ENCODE results near the gene TTYH3.
"Not testable (repeated sequence)": the region's sequence is repeated elsewhere in the genome, so short reads cannot be mapped to it uniquely, and the experiment has no call there.

The TTYH3 gene

GRCh38 chr7:2603044-2603965, 28.5 kb upstream of the TTYH3 start:
- no peak for DNase-seq

DNA sequence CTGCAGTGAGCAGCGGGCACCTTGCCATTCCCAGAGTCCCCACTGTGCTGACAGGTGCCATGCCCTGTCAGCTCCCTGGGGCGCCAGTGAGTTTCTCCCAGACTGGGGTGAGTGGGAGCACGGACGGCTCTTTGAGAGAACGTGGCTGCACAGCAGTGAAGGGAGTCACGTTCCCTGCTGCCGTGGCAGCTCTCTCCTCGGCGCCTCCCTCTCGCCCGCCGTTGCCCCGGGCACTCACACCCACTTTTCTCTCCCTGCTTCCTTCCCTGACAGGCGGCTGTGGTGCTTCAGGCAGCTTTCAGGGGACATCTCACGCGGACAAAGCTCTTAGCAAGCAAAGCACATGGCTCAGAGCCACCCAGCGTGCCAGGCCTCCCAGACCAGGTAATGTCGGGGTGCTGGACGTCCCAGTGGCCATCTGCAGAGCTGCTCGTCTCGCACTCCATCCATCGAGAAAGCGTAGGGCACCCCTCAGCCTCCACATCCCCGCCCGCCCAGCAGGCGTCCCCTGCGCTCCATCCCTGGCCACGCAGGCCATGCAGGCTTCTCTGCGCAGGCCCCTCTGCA, 27.1 kb upstream of the TTYH3 start:
- no peak for DNase-seq

DNA sequence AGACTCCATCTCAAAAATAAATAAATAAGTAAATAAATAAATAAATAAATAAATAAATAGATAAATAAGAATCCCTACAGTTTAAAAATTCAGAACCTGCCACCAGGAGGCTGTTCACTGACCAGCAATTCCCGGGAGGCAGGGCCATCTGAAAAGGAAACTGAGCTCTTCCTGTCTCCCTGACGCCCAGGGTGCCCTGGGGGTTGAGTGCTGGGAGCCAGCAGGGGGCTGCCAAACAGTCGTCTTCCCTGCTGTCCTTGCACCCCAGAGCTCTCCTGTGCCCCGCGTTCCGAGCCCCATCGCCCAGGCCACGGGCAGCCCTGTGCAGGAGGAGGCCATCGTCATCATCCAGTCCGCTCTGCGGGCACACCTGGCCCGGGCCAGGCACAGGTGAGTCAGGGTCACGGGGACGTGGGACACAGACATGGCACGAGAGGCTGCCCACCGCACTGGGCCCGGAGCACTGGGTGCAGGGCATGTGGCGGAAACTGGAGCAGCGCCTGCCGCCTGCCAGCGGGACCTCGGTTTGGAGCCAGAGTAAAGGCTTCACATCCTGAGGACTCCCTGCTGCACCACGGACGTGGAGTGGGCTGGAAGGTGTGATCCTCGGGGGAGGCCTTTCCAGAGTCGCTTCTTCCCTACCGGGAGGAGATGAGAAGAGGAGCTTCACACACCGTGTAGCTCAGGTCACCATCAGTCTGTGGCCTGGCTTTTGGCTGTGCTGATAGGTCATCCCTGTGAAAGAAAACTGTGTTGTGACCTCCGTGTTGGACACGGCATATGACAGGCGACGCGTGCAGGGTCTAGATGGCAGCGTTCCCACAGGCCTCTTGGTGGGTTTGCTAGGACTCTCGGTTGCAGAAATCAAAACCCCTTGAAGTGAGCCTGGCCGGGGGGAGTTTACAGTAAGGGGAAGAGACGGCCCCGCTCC, 25.9 kb upstream of the TTYH3 start:
- DNase-seq, result no peak

GRCh38 chr7:2606539-2606936, 25.2 kb upstream of the TTYH3 start:
- DNase-seq, result no peak

DNA sequence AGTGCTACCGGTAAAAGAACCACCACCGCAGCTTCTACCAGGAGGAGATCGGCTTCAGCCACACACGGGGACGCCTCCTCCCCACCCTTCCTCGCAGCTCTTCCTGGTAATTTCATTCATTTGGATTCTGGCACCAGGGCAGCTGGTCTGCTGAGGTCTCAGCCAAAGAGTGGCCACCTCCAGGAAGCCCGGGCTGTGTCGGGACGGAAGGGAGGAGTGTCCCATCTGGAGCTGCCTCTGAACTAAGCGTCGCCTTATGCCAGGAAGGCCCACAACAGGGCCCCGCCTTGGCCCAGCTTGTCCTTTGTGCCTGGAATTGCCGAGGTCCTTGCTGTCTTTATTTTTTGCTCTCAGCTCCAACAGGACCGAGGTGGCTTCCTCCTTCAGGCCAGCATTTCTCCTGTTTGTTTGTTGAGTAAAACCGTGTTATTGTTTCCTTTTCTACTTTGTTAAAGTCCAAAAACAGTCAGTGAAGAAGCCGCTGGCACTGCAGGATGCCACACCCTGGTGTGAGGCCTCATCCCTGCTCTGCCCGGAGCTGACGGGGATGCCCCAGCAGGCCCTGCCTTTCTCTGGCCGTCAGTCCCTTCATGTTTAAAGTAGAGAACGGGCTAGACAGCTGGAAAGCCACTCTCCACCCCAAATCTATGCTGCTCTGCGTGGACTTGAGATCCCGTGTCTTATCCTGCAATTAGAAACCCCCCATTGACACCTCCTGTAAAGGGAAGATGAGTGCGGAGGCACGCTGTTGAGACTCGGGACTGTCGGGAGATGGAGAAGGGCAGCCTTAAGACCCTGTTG, 24.5 kb upstream of the TTYH3 start:
- DNase-seq, result no peak

DNA sequence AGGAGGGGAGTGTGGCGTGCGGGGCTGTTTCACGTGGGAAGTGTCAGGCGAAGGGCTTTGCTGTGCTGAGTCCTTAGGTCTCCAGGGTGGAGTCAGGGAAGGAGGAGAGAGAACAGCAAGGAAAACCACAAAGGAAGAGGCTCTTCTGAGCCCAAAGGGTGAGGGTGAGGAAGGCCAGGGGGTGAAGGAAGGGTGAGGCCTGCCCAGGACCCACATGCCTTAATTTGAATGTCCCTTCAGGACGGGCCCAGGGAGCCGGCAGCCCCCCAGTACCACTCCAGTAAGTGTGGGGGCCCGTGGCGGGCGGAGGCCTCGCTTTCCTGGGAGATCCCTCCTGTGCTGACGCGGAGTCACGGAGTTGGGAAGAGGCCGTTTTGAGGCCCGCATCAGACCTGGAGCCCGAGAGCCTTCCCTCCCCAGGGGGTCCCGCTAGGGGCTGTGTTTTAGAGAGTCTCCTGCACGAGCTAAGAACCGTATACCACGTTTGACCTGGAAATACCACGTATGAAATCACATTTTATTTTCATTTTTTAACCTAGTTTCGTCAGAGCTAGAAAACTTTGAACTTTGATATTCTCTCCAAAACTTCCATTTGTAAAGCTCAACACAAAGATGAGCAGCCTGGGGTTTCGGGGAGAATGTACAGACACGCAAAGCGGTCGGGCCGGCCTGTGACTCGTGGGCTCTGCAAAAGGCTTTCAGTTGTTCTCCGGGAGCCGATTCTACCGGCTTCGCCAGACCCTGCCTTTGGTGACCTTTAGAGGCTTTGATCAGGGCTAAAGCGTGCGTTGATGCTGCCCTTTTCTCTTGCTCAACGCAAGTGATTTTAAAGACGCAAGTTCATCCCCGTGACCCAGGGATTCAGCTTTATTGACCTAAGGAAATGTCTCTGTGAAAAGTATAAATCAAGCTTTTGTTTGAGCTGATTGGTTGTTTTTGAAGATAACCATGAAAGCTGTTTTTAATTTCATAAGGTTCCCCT, 23.6 kb upstream of the TTYH3 start:
- no peak for DNase-seq

GRCh38 chr7:2608921-2609411, 22.8 kb upstream of the TTYH3 start:
- no peak for DNase-seq

- not testable (repeated sequence) for DNase-seq
Measured at GRCh38 chr7:2609646-2610045, 22.1 kb upstream of the TTYH3 start.

DNA sequence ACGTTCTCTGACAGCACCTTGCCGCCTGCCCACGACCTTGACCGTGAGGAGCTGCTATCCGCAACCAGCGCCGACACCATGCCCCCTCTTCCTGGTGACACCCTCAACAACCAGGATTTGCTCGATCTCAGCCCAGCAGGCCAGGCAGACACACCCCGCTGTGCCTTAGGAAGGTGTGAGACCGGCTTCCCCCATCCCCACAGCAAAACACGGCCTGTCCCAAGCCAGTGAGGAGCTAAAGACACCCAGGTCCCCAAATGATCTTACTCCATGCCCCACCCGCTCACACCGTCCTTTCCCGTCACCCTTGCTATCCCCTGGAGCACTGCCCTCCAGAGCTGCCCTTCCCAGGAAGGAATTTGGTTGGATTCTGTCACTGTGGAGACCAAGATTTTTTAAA, 21.3 kb upstream of the TTYH3 start:
- no peak for DNase-seq

- no peak for DNase-seq
Measured at GRCh38 chr7:2610898-2611297, 20.9 kb upstream of the TTYH3 start.

DNA sequence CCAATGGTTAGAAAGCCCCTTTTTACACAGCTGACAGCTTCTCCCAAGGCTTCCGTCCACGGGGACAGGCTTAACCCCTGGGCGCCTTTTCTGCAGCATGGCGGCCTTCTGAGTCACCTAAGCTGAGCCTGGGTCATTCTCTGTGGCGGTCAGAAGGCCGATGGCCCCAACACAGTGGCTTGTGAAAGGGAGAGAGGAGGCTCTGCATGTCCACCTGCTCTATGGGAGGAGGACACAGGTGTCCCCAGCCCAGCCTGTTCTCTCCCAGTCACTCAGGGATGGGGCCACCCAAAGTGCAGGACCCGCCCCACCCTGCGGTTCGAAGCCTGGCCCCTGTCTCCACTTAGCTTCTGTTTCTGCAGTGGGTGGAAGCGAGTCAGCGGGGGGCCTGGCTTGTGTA, 20.4 kb upstream of the TTYH3 start:
- DNase-seq, result no peak

DNA sequence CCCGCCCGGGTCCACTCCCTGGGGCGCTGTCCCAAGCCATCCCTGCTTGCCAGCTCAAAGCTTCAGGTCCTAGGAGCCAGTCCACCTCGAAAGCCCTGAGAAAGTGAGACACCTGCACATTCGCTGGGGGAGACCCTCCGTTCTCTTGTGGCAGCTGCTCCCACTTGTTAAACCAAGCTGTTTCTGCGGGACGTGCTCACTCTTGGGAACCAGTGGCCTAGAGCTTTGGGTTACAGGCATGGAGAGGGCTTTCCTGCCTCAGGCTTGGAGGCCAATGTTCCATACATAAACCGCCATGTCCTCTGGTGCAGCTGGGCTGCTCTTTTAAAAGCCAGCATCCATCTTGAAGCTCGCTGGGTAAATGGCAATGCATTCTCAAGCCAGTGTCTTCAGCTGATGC, 19.9 kb upstream of the TTYH3 start:
- no peak for DNase-seq

DNA sequence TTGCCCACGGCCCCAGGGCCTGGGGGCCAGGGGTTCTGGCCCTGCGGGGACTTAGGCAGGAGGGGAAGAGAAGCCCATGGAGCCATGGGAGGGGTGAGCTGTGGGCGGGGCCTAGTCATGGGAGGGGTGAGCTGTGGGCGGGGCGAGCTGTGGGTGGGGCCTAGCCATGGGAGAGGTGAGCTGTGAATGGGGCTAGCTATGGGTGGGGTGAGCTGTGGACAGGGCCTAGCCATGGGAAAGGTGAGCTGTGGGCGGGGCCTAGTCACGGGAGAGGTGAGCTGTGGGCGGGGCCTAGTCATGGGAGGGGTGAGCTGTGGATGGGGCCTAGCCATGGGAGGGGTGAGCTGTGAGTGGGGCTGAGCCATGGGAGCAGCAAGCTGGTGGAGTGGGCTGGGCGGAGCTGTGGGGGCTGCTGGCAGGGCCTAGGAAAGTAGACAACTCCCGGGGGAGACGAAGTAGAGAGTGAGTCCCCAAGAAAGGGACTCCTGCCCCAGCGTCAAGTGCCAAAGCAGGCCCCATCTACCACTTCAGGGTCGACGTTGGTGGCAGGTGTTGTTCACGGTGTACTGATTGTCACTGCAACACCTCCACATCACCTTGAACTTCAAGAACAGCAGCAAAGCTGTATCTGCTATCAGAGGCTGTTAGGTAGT, 19.2 kb upstream of the TTYH3 start:
- no peak for DNase-seq

- no peak for DNase-seq
Measured at GRCh38 chr7:2613098-2613930, 18.5 kb upstream of the TTYH3 start.

GRCh38 chr7:2613931-2614600, 17.7 kb upstream of the TTYH3 start:
- no peak for DNase-seq

- DNase-seq, result no peak
Measured at GRCh38 chr7:2614631-2615330, 17.0 kb upstream of the TTYH3 start.

GRCh38 chr7:2616387-2617324, 15.1 kb upstream of the TTYH3 start:
- no peak for DNase-seq
